ENCODE results near the gene WARS2.

WARS2 gene

DNA sequence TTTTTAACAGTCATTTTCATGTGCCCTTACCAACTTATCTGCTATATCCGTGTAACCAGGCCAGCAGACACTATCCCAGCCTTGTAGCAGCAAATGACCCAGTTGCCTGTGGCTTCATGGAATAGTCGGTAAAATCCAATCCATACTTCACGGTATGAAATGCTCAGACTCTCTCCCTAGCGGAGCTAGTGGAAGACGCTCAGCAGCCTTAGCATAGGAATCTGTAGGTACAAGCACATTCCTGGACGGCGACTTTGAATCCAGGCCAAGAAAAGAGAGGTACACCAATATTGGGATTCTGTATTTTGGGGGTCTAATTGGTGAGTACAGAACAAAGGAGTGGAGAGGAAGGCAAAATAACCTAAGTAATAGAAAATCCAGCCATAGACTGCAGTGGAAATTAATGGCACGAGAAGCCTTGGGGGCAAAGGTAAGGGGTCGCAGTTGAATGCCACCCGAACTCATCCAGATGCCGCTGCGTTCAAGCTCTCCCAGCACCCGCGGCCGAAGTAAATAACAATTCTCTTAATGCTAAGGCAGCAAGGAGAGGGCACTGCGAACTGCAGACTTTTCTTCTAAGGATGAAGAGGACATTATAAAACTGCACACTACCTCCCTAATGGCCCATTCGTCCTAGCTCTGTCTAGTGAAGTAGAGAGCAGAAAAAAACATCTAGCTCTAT, 134.6 kb downstream of the WARS2 start:
- peaks cover 12% of the 10 kb centered on the region for H3K4me1 ChIP-seq
- H3K27me3 ChIP-seq: peaks cover 4% of the 10 kb centered on the region
- H3K36me3 ChIP-seq: no peaks in the 10 kb centered on the region
- no peak overlapping the region for H3K27ac ChIP-seq
- H3K4me3 ChIP-seq: no peak overlapping the region
- H3K4me2 ChIP-seq: no peak overlapping the region
- no peak overlapping the region for H3K9ac ChIP-seq
- H3K9me3 ChIP-seq: peaks cover 31% of the 10 kb centered on the region
- no peak for TF ChIP-seq Cebpa-rat (IDR thresholded peaks at IDR 0.05)
- H4K20me1 ChIP-seq: no peaks in the 10 kb centered on the region

DNA sequence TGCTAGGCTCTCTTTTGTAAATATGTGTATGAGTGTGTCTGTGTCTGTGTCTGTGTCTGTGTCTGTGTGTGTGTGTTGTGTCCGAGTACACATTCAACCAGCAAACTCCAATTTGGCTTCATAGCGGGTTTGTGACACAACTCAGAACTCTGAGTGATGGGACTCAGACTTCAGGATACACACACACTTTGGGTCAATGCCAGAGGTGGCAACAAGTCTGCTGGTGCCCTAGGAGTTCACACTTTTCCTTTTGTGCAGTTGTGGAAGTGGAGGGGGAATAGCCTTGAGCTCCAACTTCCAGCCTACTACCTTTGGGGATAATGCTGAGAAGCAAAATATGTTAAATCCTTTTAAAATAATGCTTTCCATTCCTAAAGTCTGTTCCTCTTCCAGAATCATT, 135.7 kb downstream of the WARS2 start:
- H4K20me1 ChIP-seq: no peaks in the 10 kb centered on the region

DNA sequence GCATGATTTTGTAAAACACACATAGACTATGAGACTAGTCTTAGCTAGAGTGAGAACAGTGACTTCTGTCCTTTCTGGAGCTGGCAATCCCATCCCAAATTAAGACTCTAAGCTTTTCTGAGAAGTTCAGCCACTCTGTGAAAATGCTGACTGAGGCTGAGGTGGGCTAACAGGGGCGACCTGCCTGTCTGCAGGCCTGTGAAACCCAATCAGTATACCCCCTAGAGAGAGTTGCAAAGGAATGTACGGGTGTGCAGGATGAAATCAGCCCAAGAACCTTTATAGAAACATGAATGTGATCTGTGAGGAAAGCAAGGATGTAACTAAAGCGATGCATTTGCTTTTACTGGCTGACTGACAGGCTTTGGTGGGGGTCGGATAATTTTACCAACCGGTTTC, 136.3 kb downstream of the WARS2 start:
- Histone ChIP-seq H3K4me1 (peaks cover 28% of the 10 kb centered on the region), H3K4me3 (no peak overlapping the region), H3K36me3 (no peaks in the 10 kb centered on the region), H4K20me1 (no peaks in the 10 kb centered on the region), H3K9ac (no peak overlapping the region), H3K9me3 (peaks cover 31% of the 10 kb centered on the region), H3K27ac (no peak overlapping the region), H3K27me3 (peaks cover 13% of the 10 kb centered on the region), H3K4me2 (no peak overlapping the region)
- no peak for TF ChIP-seq Cebpa-rat (IDR thresholded peaks at IDR 0.05)

More for the DNA sequence above, 135.7 kb downstream of the WARS2 start:
- Histone ChIP-seq H3K9me3 (peaks cover 31% of the 10 kb centered on the region), H3K27me3 (peaks cover 13% of the 10 kb centered on the region), H3K4me1 (peaks cover 22% of the 10 kb centered on the region), H3K4me2 (no peak overlapping the region), H3K9ac (no peak overlapping the region), H3K36me3 (no peaks in the 10 kb centered on the region), H3K4me3 (no peak overlapping the region), H3K27ac (no peak overlapping the region)
- no peak for TF ChIP-seq Cebpa-rat (IDR thresholded peaks at IDR 0.05)

DNA sequence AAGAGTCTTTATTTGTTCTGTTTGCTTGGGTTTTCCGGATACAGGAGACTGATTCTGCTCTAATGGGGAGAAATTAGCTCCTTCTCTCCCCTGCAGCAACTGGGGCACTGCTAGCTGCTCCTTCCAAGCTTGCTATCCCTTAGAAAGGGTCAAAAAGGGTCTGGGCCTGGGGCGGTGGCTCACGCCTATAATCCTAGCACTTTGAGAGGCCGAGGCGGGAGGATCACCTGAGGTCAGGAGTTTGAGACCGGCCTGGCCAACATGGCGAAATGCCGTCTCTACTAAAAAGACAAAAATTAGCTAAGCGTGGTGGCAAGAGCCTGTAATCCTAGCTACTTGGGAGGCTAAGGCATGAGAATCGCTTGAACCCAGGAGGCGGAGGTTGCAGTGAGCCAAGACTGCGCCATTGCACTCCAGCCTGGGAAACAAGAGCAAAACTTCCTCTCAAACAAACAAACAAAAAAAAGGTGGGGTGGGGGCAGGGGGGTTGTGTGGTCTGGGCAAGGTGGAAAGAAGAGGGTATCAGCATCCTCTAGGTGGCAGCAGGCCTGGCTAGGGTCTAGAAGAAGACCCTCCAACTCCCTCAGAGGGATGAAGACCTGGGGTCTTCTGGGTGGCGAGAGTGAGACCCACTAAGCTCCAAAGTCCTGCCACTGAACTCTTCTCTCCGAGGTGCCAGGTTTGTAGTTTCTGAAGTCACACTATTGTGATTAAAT, 136.9 kb downstream of the WARS2 start:
- Histone ChIP-seq H3K4me1 (peaks cover 33% of the 10 kb centered on the region), H3K27ac (no peak overlapping the region), H3K4me2 (no peak overlapping the region), H3K36me3 (no peaks in the 10 kb centered on the region), H3K27me3 (peaks cover 13% of the 10 kb centered on the region), H3K9me3 (peaks cover 31% of the 10 kb centered on the region), H3K4me3 (no peak overlapping the region), H4K20me1 (no peaks in the 10 kb centered on the region), H3K9ac (no peak overlapping the region)
- TF ChIP-seq Cebpa-rat (IDR thresholded peaks at IDR 0.05): no peak

DNA sequence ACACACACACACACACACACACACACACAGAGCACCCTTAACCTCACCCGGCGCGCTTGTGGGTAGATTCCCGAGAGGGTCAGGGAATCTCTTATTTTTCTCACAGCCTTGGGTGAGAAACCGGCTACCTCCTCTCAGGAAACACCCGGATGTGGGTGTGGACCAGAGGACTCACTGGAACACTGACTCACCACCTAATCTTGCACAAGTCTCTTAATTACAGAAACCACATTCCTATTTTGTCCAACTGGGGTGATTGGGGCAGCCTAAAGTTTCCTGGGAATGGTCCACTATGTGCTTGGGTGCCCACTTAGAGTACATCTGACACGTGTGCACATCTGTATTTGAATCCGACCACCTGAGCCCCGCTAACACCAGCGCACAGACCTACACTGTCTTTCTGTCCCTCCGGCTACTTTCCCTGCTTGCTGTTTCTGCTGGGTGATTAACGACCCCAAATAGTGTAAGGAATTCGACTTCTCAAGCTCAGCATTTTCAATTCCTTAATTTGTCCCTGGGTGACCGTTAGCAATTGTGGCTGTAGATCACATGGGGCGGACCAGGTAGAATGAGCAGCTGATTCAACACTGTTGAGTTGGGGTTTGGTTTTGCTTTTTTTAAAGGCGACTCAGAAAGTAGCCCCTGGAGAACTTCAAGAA, 138.3 kb downstream of the WARS2 start:
- Histone ChIP-seq H4K20me1 (no peaks in the 10 kb centered on the region), H3K4me2 (peak overlapping the region; percentile 83; the same call in 1 of the 2 replicates), H3K4me1 (peaks cover 43% of the 10 kb centered on the region), H3K4me3 (no peak overlapping the region), H3K36me3 (no peaks in the 10 kb centered on the region), H3K9me3 (peaks cover 17% of the 10 kb centered on the region), H3K27me3 (peaks cover 13% of the 10 kb centered on the region), H3K27ac (no peak overlapping the region), H3K9ac (no peak overlapping the region)
- no peak for TF ChIP-seq Cebpa-rat (IDR thresholded peaks at IDR 0.05)

DNA sequence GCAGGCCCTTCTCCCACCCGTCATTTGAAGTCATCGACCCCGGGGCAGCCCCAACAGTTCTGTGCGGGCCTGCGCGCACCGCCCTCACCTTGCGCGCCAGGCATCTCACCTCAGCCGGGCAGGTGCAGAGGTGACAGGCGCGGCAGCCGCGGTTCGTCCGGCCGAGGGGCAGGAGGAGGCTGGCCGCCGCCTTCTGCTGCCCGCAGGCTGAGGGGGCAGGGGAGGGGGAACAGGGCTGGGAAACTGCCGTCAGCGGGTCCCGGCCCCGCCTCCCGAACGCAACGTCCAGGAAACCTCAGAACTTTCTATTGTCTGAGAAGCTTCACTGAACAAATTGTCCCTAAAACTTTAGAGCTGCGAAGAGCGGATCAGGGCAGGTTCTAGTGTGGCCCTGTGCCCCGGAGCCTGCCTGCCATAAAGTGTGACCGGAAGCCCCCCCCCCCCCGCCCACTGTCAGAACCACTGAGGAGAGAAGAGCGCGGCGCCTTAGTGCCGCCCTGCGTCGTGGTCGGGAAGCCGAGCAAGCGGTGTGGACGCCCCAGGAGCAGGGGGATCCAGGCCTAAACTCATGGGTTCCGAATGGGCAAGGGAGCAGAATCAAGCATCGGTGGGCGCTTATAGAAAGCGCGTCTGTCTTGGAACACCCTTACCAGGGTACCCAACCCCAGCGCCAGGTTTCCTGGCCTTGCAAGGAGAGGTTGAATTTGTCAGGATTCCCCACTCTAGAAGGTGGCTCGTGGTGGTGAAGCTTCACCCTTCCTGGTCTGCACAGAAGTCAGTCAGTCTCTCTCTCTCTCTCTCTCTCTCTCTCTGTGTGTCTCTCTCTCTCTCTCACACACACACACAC, 139.0 kb downstream of the WARS2 start:
- H3K9ac ChIP-seq: no peak overlapping the region
- peak overlapping the region; percentile 83 for H3K4me2 ChIP-seq
- TF ChIP-seq Cebpa-rat (IDR thresholded peaks at IDR 0.05): no peak

DNA sequence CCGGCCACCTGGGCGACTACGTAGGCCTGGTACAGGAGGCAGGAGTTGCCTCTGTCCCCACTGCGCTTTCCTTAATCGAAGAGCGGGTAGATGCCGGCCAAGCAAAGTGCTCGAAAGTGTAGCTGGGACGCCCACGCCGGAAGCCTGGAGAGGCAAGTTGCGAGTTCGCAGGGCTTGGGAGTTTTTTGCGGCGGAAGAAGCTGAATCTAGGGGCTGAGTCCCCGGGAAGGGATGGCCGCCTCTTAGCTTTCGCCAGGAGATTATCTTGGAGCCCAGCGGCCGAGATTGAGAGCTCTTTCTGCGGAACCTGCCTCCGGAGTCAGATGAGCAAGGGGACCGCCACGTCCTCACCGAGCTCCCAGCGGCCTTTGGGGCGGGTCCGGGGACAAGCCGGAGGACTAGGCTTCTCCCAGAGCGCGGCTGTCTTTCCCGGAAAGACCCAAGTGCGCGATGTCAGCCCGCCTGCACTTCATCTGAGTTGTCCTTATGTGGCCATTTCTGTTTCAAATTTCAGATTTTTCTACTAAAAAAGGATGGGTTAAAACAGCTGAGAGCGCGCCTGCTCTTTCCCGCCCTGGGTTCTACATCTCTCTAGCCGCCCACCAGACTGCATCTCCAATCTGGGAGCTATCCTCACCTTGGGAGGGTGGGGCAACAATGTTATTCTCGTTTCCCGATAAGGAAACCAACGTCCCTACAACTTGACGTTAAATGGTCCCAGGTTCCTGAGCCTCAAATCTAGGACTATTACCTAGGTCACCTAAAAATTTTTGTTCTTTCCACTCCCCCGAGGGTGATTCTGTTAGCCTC, 139.9 kb downstream of the WARS2 start:
- Histone ChIP-seq H4K20me1 (no peaks in the 10 kb centered on the region), H3K36me3 (no peaks in the 10 kb centered on the region), H3K4me2 (peak overlapping the region; percentile 83), H3K4me1 (peaks cover 43% of the 10 kb centered on the region), H3K9ac (no peak overlapping the region), H3K27ac (no peak overlapping the region), H3K4me3 (peak overlapping the region; percentile 44), H3K9me3 (peaks cover 1% of the 10 kb centered on the region), H3K27me3 (peaks cover 13% of the 10 kb centered on the region)
- no peak for TF ChIP-seq Cebpa-rat (IDR thresholded peaks at IDR 0.05)

More for the DNA sequence above, 139.0 kb downstream of the WARS2 start:
- H3K36me3 ChIP-seq: no peaks in the 10 kb centered on the region
- H4K20me1 ChIP-seq: no peaks in the 10 kb centered on the region
- peaks cover 13% of the 10 kb centered on the region for H3K27me3 ChIP-seq
- peaks cover 10% of the 10 kb centered on the region for H3K9me3 ChIP-seq
- no peak overlapping the region for H3K27ac ChIP-seq
- H3K4me1 ChIP-seq: peaks cover 43% of the 10 kb centered on the region
- H3K4me3 ChIP-seq: peak overlapping the region; percentile 42; the same call in 1 of the 2 replicates

DNA sequence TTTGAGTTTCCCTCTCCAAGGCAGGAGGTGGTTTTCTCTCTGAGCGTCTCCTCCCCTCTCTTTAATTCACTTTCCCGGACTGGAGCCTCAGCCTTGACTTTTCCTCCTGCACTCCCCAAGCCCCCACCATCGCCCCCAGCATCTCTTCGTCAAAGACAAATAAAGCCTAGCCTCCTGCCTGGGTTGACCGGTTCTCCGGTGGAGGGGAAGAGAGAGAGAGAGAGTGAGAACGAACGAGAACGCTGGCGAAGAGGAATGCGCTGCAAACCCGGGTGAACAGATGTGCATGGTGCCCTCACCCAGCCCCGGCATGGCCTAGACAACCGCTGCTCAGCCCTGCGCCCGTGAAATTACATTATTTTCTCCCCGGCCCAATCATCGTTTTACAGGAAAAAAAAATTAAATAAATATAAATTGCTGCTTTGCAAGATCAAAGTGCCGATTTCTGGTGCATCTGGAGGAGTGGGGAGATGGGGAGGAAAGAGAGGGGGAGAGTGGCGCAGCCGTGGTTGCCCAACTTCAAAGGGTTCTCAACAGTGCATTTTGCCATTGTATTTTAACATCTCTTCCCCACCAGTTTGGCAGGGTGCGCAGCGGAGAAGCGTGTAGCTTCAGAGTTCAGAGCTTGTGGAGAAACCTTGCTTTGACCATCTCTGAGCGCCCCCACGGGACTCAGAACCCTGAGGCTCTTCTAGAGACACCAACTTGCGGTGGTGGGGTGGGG, 140.9 kb downstream of the WARS2 start:
- peak overlapping the region; percentile 43; the same call in 1 of the 2 replicates for H3K4me3 ChIP-seq
- peaks cover 43% of the 10 kb centered on the region for H3K4me1 ChIP-seq
- no peak overlapping the region for H3K9ac ChIP-seq
- peaks cover 13% of the 10 kb centered on the region for H3K27me3 ChIP-seq
- no peaks in the 10 kb centered on the region for H4K20me1 ChIP-seq
- H3K36me3 ChIP-seq: no peaks in the 10 kb centered on the region
- no peaks in the 10 kb centered on the region for H3K9me3 ChIP-seq
- peak overlapping the region; percentile 83 for H3K4me2 ChIP-seq
- no peak for TF ChIP-seq Cebpa-rat (IDR thresholded peaks at IDR 0.05)
- H3K27ac ChIP-seq: no peak overlapping the region
